HG03095 (cell line): ENCODE results near the gene LINC01488.

Experiments
- ATAC-seq: cut with Tn5 transposase; IDR thresholded peaks from one replicate; pipeline ENCODE4 v1.9.1; 2021; ENCODE audit warnings: moderate library complexity; ENCODE audit not compliant: unreplicated experiment

The LINC01488 gene

DNA sequence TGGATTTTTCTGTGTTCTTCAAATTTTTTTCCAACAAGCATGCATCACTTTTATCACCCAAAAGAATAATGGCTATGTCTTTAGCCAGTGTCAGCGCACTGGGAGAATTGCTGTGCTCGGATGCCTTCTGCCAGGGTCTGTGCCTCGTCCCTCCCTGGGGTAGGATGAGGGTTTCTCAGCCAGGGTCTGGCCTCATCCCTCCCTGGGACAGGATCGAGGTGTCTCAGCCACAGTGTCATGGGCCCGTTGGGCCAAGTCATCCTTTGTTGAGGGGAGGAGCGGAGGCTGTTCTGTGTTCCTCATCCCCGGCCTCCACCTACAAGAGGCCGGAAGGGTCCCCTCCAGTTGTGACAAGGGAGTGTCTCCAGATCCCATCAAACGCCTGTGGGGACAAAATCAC, 22.7 kb downstream of the LINC01488 start:
- no peak for ATAC-seq

DNA sequence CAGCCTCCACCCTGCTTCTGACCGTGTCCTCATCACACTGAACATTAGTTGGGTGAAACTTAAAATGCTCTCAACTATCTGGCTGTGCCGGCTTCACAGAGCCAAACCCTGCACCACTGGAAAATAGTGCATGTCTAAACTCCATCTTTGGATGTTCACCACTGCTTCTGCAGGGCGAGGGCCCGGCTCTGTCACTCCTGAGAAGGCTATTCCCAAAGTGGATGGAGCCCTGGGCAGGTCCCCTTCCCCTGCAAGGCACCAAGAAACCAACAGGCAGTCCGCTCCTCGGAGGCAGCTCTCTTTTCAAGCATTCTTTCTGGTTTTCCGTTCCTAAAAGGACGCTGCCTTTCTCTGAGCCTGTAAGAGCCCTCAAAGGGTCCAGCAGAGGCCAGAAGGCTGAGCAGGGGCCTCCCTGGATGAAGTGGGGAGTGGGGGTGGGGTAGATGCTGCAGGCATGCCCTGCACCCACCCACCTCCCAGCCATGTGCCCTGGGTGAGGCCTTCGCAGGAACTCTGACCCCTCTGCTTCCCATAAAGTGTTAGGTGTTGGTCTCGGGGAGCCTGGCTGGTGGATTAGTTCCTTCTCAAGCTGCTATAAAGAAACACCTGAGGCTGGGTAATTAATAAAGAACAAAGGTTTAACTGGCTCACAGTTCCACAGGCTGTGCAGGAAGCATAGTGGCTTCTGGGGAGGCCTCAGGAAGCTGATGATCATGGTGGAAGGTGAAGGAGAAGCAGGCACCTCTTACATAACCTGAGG, 23.3 kb downstream of the LINC01488 start:
- no peak for ATAC-seq

DNA sequence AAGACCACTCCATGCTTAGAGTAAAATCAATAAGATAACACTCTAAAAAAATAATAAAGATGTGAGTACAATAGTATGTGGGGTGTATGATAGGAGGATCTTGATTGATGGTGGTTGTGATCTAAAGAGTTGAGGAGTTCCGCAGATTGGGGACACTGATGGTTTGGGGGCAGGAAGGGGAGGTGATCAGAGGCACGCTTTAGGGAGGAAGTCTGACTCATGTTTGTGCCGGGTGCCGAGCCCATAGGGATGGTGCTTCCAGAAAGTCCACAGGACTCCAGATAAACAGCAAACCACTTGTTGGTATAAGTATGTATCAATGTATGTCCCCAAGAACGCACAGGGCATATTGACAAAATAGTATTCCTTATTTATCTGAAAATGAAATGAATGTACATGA, 27.5 kb downstream of the LINC01488 start:
- no peak for ATAC-seq

DNA sequence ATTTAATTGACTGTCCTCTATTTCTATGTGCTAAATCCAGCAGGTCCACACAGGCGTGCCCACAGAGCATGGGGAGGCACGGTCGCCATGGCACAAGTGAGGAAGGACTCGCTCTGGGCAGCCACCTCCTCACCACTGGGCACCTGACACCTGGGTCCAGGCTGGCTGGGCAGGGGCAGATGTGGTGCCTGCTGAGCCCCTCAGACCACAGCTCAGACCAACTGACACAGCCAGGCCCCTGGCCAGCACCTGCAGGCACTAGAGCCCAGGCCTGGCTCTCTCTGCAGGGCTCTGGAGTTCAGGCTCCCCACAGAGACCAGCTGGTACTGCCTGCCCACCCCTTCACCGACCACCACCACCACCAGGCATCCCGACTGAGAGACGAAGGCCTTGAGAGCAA, 27.9 kb downstream of the LINC01488 start:
- ATAC-seq = no peak

DNA sequence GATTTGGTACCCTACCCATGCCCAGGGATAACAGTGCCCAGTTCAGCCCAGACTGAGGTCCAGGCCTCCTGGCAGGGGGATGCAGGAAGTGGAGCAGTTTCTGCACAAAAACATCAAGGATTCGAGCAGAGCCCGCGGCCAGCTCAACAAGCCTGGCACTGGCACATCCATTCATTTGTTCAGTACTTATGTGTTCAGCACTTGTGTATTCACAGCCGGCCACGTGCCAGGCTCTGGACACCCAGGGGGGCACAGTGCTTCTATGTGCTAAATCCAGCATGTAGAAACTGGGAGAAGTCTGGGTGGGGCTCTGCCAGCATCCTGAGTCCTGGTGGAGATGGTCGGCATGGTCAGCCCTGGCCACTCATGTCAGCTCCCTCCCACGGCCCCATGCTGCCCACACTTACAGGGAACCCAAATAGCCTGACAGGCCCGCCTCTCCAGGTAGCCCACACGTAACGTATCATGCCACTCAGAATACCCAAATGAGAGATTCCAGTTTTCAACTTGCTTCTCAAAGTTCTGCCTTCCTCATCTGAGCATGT, 28.5 kb downstream of the LINC01488 start:
- no peak for ATAC-seq

DNA sequence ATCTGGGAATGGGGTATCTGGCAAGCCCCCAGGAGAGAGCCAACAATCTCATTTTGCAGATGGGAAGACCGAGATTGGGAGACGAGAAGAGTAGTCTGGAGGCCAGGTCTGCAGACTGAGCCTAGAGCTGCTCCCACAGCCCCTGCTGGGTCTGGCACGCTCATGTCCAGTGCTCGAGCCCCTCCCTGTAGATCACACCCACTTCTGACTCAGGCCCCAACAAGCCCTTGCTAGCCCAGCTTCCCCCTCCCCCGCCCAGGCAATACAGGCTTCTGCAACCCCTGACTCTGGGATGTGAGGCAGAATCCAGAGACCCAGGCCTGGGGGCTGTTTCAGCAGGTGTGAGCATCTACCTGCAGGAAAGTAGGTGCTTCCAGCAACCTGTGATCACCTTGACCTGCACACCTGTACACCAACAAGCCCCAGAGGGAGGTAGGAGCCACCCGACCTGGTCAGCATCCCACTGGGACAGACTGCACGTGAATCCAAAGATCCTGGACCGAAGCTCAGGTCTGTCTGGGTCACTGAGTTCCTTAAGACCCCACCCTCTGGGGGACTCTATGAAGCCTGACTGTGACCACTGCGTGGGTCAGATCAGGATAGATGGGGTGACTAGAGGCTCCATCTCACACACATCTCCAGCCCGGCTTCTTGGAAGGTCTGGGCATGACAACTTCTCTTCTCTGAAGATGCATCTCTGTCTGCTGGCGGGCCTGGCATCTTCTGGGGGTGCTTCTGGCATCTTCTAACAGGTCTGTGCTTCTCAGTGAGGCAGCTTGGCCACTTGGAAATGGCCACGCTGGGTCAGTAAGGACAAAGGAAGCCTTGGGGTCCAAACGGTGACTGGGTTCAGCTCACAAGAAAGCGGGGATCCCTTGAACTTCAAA, 29.3 kb downstream of the LINC01488 start:
- ATAC-seq = no peak

DNA sequence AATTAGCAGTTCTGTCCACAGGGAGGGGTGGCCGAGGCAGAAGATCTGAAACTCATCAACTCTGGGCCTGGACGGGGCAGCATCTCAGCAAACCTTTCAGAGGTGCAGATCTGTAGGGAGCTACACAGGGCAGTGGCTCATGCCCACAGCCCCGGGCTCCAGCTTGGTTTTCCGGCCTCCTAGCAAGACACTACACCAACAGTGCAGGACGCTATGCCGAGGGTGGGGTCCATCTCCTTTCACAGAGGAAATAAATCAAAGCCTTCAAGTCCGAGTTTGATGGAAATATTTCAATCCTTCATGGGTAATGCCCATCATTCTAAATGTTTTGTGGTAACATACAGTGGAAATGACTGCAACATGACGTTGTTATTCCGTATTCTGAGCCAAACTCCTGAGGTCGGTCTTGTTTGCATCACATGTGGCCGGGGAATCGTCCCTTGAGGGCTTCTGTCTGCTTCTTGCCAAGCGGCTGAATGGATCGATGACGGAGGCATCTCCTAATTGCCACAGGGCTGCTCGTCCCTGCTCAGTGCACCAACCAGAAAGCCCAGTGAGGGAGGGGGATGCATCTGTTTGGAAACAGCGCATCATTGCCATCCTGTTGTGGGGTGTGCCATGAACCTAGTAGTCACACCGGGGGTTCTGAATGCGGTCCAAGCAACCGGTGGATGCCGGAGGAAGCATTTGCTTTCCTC, 30.0 kb downstream of the LINC01488 start:
- no peak for ATAC-seq

DNA sequence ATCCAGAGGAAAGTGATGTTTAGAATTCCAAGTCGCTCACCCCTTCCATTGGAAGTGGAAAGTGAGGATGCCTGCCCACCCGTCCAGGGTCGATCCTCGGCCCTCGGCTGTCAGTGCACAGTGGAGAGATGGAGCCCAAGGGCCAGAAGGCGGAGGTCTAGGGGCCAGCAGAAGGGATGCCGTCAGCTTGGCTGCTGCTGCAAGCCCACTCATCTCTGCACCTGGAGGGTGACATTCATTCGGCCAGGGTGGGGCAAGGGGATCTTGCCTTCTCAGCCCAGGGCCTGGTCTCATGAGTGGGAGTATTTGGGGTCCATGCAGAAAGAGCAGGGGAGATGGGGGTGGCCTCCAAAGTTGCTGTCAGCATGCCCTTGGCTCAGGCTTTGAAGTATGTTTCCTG, 30.7 kb downstream of the LINC01488 start:
- no peak for ATAC-seq

DNA sequence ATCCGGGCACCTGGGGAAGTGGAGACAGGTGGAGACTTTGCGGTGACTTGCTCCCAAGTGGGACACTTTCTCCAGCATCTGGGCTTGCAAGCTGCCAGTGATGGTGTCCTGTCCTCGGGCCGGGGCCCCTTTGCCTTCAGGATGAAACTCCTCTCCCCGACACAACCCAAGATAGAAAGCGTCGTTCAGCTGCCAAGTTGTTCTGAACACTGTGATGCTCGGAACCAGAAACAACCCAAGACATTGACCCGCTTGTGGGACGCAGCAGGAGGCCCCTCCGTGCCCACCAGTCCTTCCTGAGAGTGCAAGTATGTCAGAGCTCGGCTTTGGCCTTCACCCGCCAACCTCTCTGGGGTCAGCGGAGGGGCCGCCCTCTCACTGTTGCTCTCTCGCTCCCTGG, 31.3 kb downstream of the LINC01488 start:
- no peak for ATAC-seq

DNA sequence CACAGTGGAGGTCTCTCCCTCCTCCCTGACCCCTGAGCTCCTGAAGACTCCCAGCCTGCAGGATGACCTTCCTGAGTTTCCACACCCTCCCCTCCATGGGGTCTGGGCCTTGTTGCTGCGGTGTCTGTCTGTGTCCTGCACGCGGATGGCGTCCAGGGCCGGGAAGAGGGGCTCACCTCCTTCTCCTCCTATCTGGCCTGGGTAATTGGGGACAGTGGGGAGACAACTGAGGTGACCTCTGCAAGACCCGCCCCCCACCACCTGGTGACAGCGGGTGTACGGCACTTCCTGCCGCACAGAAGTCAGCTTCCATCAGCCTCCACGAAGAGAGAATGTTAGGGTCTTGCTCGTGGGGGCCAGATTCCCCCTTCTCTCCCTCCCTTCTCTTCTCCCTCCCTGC, 31.7 kb downstream of the LINC01488 start:
- no peak for ATAC-seq

DNA sequence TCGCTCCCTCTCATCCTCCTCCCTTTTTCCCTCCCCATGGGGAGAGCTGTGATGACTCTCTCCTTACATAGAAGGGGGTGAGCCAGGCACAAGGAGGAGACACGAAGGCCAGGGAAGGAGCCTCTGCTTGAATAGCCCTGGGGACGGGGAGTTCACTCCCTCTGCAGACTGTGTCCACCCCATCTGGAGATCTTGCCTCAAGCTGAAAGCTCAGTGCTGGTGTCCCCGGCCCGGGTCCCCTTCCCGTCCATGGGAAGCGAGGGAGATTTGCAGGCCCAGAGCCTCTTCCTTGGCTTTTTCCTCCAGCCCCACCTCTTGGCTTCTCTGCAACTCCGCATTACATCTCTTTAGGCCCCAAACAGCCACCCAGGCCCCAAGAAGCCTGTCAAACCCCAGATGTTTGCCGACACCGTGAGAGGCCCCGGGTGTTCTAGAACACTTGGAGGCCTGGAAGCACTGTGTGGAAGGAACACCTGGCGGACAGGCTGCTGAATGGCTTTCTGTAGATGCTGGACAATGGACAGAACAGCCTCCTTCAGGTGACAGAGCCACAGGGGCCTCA, 32.3 kb downstream of the LINC01488 start:
- no peak for ATAC-seq

DNA sequence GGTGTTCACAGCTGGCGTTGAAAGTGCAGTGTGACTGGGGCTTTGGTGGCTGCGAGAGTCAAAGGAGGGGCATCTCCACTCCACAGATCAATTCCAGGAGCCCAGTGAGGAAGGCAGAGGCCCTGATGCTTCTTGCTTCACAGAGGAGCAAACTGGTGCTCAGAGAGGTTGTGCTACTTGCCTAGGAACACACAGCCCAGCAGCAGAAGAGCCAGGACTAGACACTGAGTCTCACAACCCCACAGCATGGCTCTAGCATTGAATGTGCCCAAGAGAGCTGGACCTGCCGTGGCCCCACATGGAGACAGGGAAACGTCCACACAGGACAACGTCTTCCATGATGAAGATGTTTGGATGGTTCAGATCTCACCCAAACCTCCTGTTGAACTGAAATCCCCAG, 33.3 kb downstream of the LINC01488 start:
- no peak for ATAC-seq

DNA sequence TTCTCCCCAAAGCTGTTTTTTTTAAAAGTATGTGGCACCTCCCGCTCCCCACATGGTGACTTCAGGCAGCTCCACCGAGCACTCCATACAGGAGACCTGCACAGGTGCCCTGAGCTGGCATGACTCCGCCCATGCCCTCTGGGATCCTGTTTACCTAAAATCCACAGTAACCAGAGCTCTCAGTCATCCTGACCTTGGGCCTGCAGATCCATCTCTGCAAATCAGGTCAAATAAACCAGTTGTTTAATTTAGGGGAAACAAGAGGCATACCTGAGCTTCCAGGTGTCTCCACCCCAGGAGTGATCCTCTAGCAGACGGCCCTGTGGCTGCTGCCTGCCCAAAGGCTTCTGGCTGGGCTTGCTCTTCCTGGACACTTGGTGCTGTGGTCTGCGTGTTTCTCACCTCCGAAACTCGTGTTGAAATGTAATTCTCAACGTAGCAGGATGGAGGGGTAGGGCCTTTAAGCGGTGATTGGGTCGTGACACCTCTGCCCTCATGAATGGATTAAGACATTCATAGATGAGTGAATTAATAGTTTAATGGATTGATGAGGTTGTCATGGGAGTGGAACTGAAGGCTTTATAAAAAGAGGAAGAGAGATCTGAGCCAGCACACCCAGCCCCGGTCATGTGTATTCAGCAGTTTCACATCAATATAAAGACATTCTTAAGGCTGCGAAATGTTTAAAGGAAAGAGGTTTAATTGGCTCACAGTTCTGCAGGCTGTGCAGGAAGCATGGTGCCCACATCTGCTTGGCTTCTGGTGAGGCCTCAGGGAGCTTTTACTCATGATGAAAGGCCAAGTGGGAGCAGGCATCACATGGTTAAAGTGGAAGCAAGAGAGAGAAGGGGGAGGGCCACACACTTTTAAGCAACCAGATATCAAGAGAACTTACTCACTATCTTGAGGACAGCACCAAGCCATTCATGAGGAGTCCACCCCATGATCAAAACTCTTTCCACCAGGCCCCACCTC, 34.1 kb downstream of the LINC01488 start:
- ATAC-seq = no peak

DNA sequence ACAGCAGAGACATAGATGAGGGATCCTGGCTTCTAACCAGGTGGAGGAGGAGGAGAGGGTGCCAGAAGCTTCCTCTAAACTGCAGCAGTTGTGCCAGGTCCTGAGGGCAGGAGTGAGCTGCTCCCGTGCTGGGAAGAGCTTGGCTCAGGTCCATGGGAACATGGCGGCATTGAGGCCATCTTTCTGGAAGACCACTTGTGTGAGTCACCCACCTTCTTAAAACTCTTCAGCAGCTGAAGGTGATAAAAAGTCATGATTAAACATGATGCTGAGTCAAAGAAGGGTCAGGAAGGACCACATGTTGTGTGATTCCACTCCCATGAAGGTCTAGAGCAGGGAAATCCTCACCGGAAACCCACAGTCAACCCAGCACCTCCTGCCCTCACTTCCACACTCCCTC, 35.1 kb downstream of the LINC01488 start:
- ATAC-seq = no peak

DNA sequence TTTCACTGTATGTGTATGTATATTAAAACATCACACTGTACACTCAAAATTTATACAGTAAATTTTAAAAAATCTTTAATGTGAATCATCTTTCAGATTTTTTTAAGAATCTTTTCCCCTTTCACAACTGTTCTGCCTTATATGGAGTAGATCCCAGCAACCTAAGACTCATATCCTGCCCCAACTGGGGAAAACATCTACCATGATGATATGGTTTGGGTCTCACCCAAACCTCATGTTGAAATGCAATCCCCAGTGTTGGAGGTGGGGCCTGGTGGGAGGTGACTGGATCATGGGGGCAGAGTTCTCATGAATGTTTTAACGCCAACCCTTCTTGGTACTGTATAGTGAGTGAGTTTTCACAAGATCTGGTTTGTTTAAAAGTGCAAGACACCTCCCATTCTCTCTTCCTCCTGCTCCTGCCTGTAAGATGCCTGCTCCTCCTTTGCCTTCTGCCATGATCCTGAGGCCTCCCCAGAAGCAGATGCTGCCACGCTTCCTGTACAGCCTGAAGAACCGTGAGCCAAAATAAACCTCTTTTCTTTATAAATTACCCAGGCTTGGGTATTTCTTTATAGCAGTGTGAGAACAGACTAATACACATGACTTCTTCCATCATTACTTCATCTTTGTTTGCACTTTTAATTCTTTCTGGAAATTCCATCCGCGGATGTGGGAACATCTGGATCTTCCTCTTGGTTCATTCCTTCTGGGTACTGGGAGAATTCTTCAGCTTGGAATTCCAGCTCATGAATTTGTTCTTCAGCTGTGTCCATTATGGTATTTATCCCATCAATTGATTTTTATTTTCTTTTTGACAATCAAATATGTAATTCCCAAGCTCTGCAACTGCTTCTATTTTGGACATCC, 36.9 kb downstream of the LINC01488 start:
- no peak for ATAC-seq

DNA sequence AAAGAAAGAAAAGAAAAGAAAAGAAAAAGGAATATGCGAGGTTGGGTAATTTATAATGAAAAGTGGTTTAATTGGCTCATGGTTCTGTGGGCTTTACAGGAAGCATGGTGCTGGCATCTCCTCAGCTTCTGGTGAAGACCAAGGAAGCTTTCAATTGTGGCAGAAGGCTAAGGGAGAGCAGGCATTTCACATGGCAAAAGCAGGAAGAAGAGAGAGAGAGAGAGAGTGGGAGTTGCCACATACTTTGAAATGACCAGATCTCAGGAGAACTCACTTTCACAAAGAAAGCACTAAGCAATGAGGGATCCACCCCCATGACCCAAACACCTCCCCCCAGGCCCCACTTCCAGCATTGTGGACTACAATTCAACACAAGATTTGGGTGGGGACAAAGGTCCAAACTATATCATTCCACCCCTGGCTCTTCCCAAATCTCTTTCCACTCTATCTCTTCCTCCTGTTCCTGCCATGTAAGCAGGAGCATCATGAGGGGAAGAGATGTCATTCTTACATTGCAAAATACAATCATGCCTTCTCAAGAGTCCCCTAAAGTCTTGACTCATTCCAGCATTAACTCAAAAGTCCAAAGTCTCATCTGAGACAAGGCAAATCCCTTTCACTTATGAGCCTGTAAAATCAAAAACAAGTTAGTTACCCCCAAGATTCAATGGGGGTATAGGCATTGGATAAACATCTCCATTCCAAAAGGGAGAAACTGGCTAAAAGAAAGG, 38.9 kb downstream of the LINC01488 start:
- ATAC-seq = no peak

DNA sequence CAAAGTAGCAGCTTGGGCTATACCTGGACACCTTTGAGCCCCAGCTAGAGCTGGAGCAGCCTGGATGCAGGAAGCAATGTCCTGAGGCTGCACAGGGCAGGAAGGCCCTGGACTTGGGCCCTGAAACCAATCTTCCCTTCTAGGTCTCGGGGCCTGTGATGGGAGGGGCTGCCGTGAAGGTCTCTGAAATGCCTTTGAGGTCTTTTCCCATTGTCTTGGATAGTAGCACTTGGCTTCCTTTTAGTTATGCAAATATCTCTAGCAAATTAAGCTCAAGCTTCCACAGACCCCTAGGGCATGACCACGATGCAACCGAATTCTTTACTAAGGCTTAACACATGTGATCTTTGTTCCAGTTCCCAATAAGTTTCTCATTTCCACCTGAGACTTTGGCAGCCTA, 40.0 kb downstream of the LINC01488 start:
- no peak for ATAC-seq

DNA sequence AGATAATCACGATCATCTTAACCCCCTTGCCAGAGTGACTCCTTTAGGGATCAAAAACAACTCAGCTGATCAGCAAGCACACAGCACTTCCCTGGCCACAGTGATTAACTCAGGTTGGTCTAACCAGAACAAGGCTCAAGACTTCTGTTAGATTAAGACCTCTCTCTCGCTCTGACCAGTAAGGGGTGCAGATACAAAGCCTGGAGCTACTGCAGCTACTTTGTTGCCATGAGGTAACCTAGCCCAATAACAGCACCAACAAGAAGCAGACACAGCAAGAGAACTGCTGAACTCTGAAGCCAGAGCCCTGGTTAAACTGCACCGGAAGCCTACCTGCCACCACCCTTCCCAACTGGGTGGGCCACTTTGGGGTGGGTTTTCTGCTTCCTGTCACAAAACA, 42.0 kb downstream of the LINC01488 start:
- no peak for ATAC-seq
